HS-5 (cell line): ENCODE results near the gene BCKDHA.
"Not testable (repeated sequence)": the region's sequence is repeated elsewhere in the genome, so short reads cannot be mapped to it uniquely, and the experiment has no call there.

Experiments
- DNase-seq: peaks from one replicate; pipeline ENCODE4 v3.0.0-alpha.2; 2012; ENCODE audit warnings: low read depth

BCKDHA gene

GRCh38 chr19:41447732-41448332 is 50.2 kb downstream of the BCKDHA start:
- DNase-seq: no peak

GRCh38 chr19:41449079-41449864 is 51.7 kb downstream of the BCKDHA start:
- DNase-seq: no peak

GRCh38 chr19:41449865-41450178 is 52.2 kb downstream of the BCKDHA start:
- no peak for DNase-seq

GRCh38 chr19:41452584-41453275 is 55.1 kb downstream of the BCKDHA start:
- DNase-seq: no peak

GRCh38 chr19:41455936-41456335 is 58.3 kb downstream of the BCKDHA start:
- no peak for DNase-seq

GRCh38 chr19:41456342-41456918 is 58.8 kb downstream of the BCKDHA start:
- no peak for DNase-seq

GRCh38 chr19:41457241-41457640 is 59.6 kb downstream of the BCKDHA start:
- DNase-seq: no peak

- DNase-seq: no peak
Measured at GRCh38 chr19:41462497-41462896, 64.9 kb downstream of the BCKDHA start.

GRCh38 chr19:41463257-41464256 is 65.9 kb downstream of the BCKDHA start:
- DNase-seq: not testable (repeated sequence)
